Glutamatergic neuron (in vitro differentiated cells): ENCODE data around the gene CAMKK1. TPM values are rescaled to one million over a fixed set of nuclear protein-coding genes. Genes with fewer than 3 reads are reported as not detected.
A peak's percentile ranks its signal among the peaks of the same experiment; 100 is the strongest.

ENCODE experiments used
- DNase-seq: peaks from one replicate; pipeline ENCODE4 v3.0.0; 2022
- H3K27ac Mint-ChIP-seq: one replicate; pipeline ENCODE4 v1.8.0; 2020; ENCODE audit warnings: mild to moderate bottlenecking, mixed read lengths, inconsistent platforms; ENCODE audit not compliant: unreplicated experiment
- H3K27me3 Mint-ChIP-seq: one replicate; pipeline ENCODE4 v1.8.0; 2020; ENCODE audit warnings: mild to moderate bottlenecking, moderate library complexity, mixed read lengths, inconsistent platforms; ENCODE audit not compliant: unreplicated experiment
- H3K36me3 Mint-ChIP-seq: one replicate; pipeline ENCODE4 v1.8.0; 2020; ENCODE audit warnings: mild to moderate bottlenecking, mixed read lengths, inconsistent platforms; ENCODE audit not compliant: unreplicated experiment
- H3K4me1 Mint-ChIP-seq: one replicate; pipeline ENCODE4 v1.8.0; 2020; ENCODE audit warnings: mild to moderate bottlenecking, low read depth, mixed read lengths, inconsistent platforms; ENCODE audit not compliant: unreplicated experiment
- H3K4me3 Mint-ChIP-seq: one replicate; pipeline ENCODE4 v1.8.0; 2020; ENCODE audit warnings: mild to moderate bottlenecking, mixed read lengths, inconsistent platforms; ENCODE audit not compliant: unreplicated experiment
- H3K9me3 Mint-ChIP-seq: one replicate; pipeline ENCODE4 v1.8.0; 2020; ENCODE audit warnings: mild to moderate bottlenecking, moderate library complexity, mixed read lengths, inconsistent platforms; ENCODE audit not compliant: unreplicated experiment
- CTCF ChIP-seq: fragments of 200-600 bp; sonication (generic); IDR thresholded peaks from one replicate; pipeline ENCODE4 v1.5.0; 2021; ENCODE audit not compliant: partially characterized antibody, unreplicated experiment
- total RNA-seq: library from RNA; stranded (reverse); fragmentation: NEBNext Ultra II Directional; extraction: Animal tissue kit (Norgen Biotek cat#: 25700); gene quantifications from one replicate; pipeline ENCODE4 v1.2.1, GENCODE V29; 2021; ENCODE audit not compliant: unreplicated experiment

Gene CAMKK1
- total RNA-seq, 1 donor from 2014 or later = 41.3 TPM

- H3K4me3 Mint-ChIP-seq = no peak overlapping the region
- peaks cover 9% of the 10 kb centered on the region for H3K4me1 Mint-ChIP-seq
- no peak for DNase-seq
Measured at GRCh38 chr17:3904501-3904900, 11.6 kb upstream of the CAMKK1 start.

GRCh38 chr17:3903881-3904290 is 11.0 kb upstream of the CAMKK1 start:
- Mint-ChIP-seq H3K4me3 (peak overlapping the region; percentile 25), H3K4me1 (peaks cover 6% of the 10 kb centered on the region), H3K27me3 (peaks cover 6% of the 10 kb centered on the region), H3K36me3 (no peaks in the 10 kb centered on the region), H3K9me3 (peaks cover 13% of the 10 kb centered on the region), H3K27ac (peak overlapping the region; percentile 75)
- TF ChIP-seq CTCF = no peak
- no peak for DNase-seq

More at GRCh38 chr17:3904501-3904900, 11.6 kb upstream of the CAMKK1 start:
- Mint-ChIP-seq H3K9me3 (peaks cover 13% of the 10 kb centered on the region), H3K27ac (no peak overlapping the region), H3K36me3 (no peaks in the 10 kb centered on the region), H3K27me3 (peaks cover 6% of the 10 kb centered on the region)
- no peak for TF ChIP-seq CTCF

GRCh38 chr17:3903051-3903825 is 10.4 kb upstream of the CAMKK1 start:
- Mint-ChIP-seq H3K9me3 (peaks cover 13% of the 10 kb centered on the region), H3K36me3 (no peaks in the 10 kb centered on the region), H3K4me1 (peaks cover 8% of the 10 kb centered on the region), H3K27ac (peak overlapping the region; percentile 75), H3K27me3 (peaks cover 6% of the 10 kb centered on the region), H3K4me3 (no peak overlapping the region)
- TF ChIP-seq CTCF = no peak
- no peak for DNase-seq

GRCh38 chr17:3900646-3901045 is 7.8 kb upstream of the CAMKK1 start:
- no peak overlapping the region for H3K27ac Mint-ChIP-seq

More at GRCh38 chr17:3900646-3901045, 7.8 kb upstream of the CAMKK1 start:
- DNase-seq = no peak
- Mint-ChIP-seq H3K4me3 (no peak overlapping the region), H3K36me3 (no peaks in the 10 kb centered on the region), H3K27me3 (peaks cover 2% of the 10 kb centered on the region), H3K4me1 (peaks cover 15% of the 10 kb centered on the region), H3K9me3 (peaks cover 12% of the 10 kb centered on the region)
- no peak for TF ChIP-seq CTCF
